Amniotic epithelial cell (primary cell): ENCODE data around the gene PAX5.

Source experiments
- DNase-seq: peaks from one replicate; pipeline ENCODE4 v3.0.0-alpha.2; 2010; ENCODE audit warnings: low read depth

PAX5 gene

DNA sequence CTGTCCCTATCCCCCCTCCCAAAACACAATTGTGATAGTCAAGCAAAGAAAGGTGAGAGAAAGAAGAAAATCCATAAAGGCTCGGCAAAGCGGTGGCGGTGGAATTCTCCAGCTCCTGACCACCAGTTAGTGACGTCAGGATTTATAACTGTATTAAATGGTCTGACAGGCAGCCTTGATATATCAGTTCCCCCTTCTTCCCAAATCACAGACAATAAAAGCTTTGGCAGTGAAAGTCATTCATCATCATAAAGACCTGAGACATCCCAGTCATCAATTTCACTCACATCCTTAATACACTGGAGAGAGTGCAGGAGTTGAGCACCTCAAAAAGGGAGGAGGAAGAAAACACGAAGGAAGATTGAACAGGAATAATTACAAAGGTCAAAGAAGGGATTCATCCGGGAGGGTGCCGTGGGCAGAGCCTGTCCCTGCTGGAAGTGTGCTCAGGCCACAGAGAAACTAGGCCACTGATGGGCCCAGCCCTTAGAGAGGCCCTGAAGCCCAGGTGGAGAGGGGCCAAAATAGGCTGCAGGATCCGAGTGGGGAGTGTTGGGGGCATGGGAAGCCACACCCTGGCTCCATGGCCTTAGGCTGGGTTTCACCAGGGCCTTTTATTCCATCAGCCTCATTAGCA lies 131.9 kb downstream of the PAX5 start:
- no peak for DNase-seq

DNA sequence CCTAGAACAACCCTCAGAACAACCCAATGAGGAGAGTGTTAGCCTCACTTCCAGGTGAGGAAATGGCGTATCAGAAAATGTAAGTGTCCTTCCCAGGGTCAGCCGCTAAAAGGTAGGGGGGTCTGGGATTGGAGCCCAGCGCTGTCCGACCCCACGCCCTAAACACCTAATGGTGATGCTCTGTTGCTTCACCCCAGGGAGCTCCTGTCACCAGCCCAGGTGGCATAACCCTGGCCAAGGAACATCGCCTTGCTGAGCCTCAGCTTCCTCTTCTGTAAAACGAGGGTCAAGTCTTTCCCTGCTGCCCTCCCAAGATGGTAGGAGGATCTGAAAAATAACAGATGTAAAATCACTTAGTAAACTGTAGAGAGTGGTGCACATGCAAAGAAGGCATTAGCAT lies 132.5 kb downstream of the PAX5 start:
- no peak for DNase-seq

DNA sequence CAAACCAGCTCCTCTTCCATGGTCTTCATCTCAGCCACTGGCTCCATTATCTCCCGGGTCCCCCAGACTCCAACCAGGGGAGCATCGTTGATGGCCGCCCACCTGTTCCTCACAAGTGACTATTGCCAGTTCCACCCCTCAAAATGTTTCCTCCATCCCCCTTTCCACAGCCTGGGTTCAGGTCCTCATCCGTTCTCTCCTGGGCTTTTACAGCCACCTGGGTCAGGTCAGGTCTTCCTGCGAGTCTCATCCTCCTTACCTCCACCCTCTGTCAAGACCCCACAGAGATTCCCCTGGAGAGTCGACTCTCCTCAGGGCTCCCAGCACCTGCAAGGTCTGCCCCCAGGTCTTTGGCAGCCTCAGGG lies 133.2 kb downstream of the PAX5 start:
- no peak for DNase-seq

DNA sequence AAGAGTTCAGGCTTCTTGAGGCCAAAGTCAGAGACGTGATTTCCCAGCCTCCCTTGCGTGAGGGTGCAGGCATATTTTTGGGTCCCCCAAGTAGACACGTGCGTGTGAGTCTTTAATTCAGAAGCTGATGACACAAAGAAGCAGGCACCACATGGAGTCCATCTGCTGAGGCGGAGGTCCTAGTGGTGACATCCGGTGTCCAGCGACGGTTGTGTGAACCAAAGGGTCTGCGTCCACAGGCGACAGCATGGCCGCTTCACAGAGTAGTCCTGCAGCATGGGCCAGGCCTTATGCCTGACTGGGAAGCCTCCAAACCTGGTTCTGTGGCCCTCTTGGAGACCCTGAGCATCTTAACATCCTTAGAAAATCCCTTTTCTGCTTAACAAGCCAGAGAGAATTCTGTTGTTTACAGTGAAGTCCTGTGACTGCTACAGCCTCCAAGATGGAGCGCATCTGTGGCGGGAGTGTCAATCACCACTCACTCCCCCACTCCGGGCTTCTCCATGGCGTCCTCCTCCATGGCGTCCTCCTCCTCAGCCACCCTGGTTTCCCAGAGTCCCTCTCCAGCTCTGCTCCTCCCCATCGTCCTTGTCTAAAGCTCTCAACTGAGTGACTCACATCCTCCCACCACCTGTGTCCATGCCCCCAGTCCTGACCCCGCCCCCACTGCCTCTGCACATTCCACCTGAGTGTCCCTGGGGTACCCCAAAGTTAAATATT lies 133.8 kb downstream of the PAX5 start:
- no peak for DNase-seq

DNA sequence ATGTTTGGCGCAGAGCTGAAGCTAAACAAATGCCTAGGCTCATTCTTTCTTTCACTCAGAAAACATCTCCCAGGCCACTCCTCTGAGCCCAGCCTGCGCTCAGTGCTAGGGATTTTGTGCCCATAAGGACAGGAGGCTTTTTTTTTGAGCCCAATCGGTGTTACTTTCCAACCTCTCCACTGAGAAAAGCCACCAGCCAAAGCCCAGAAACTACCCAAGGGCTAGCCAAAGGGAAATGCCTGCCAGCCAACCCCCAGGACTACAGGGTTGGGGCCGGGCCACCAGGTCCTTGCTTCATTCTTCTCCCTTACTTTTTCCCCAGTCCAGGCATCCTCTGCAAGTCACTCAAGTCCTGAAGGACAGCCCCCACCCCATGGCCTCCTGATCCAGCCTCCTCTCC lies 134.7 kb downstream of the PAX5 start:
- DNase-seq = no peak

DNA sequence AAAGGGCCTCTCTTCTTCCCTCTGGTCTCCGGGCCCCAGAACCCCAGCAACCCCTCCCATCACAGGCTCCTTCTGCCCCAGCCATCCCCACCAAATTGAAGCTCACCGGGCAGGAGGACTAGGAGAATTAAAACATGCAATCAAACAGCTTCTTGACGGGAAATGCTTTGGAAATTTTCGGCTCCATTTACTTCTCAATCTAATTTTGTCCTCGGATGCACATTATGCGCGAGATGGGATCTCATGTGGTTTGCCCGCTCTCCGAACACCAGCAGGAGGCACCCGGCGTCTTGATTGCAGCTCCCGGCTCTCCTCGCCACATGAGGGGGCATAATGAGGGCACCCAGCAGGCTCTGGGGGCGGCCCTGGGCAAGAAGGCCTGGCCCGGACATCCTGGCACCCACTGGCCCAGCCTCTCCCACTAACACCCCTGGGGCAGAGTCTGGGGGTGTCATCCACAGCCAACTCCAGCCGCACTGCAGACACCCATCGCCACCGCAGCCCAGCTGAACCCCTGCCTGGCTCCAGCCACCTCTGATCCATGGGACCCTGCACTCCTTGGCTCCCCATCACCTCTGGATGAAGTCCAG lies 135.5 kb downstream of the PAX5 start:
- DNase-seq = no peak

DNA sequence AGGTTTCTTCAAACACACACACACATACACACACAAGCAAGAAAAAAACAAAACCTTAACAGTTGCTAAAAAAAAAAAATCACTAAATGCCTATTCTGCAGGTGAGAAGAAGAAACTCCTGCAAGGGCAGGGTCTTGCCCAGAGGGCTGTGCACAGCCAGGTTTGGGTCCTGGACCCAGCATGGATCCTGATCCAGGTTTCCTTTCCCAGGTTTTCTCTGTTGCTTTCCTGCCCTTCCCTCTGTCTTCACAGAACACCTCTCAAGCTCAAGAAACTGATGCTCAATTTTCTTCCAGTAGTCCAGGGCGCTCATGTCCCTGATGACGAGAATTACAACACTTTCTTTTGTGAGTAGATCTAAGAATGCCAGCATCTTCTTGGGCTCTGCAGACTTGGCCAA lies 136.6 kb downstream of the PAX5 start:
- no peak for DNase-seq

DNA sequence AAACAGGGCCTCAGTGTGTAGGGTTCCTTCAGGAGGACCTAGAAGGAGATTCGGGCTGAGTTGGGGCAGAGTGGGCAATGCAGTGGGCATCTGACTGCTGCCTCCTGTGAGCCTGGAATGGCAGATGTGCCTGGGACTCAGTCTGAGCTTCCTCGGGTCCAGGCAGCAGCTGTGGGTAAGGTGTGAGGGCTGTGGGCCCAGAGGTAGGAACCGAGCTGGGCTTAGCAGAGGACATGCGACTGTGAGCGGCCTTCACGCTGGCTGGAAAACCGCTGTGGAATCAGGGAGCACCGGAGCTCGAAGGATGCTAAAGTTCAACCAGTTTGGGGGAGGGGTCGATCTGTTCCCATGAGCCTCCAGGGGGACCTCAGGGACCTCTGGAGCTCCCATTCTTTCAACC lies 137.0 kb downstream of the PAX5 start:
- DNase-seq = no peak

DNA sequence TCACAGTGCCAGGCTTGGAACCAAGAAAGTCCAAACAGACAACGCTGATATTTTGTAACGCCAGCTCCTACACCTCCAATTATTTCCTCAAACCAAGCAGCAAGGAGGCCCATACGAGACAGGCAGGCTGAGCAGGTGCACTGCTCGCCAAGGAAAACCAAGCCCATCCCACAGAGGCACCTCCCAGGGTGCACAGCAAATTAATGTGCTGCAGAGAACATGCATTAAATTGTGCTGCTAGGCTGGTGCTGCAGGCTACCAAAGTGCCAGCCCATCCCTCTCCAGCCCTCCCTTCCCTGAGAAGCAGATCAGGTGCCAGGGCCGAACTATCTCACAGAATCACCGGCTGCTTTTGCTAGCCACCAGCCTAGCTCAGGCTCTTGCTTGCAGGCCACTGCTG lies 137.8 kb downstream of the PAX5 start:
- no peak for DNase-seq

DNA sequence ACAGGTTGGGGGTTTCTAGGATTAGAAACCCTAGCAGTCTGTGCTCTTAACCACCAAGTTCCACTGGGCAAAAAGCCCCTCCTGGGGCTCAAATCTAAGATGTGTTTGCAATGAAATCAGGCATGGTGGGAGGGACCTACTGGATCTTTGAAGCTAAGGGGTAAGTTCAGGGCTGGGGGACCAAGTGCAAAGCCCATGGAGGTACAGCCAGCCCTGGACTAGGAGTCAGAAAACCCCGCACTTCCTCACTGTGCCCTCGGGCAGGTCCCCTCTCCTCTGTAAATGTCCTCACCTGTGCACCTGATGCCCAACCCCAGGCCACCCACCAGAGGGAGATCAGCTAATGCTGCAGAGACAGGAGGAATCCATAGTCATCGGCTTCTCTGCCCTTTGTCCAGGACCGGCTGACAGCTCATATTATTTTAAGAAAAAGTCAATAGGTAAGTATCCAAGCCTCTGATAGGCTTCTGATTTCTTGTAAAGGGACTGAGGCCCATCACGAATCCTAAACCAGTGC lies 138.3 kb downstream of the PAX5 start:
- DNase-seq = no peak

DNA sequence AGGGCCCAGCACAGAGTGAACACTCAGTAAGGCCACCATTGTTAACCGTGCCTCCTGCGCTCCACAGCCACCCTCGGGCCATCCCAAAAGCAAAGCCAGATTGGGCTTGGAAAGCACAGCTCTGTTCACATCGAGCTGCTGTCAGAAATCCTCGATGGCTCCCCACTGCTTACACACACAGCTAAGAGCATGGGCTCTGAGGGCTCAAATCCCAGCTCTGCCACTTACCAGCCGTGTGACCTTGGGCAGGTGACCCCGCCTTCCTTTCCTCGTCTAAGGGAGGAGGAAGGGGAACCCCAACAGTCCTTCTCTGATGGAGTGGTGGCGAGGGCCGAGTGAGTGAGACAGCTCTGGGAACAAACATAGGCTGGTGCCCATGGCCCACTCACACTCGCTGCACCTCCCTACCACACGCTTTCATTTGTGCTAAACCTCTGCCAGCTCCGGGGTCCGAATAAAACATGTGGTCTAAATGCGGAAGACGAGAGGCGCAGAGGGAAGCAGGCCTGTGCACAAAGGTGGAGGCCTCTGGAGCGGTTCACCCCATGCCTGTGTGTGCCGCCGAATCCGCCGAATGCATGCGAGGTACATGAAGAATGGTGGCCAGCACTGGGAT lies 139.3 kb downstream of the PAX5 start:
- no peak for DNase-seq

DNA sequence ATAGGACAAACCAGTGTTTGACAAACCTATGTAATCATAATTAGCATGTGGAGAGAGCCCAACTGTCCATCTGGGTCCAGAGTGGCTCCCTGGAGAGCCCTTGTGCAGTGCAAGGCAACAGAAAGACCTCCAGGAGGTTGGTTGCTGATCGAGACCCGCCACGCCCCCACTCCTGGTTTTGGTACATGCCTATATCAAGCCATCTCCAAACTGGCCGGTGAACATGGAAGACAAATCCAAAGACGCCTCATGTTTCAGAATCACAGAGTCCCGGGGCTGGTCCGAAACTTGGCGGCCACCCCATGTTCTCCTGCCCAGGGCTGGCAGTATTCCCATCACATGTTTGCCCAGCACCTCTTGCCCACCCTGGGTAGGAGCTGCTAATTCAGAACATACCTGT lies 140.2 kb downstream of the PAX5 start:
- DNase-seq = no peak

DNA sequence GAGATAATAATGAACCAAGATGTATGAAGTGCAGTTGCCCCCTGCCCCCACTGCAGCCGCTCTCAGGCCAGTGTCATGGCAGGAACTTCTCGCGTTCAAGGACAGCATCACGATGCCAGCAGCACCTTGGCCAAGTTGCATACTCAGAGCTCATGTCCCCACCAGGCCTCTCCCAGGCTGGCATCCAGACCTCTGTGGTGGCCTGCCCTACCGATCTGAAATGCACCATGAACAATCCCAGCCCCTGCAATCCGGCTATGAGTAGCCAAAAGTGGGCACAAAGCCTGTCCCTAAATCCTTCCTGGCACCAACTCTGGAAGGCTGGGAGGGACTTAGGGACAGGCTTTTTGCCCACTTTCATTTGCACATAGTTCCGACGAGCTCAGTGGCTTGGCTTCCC lies 140.9 kb downstream of the PAX5 start:
- DNase-seq = no peak

DNA sequence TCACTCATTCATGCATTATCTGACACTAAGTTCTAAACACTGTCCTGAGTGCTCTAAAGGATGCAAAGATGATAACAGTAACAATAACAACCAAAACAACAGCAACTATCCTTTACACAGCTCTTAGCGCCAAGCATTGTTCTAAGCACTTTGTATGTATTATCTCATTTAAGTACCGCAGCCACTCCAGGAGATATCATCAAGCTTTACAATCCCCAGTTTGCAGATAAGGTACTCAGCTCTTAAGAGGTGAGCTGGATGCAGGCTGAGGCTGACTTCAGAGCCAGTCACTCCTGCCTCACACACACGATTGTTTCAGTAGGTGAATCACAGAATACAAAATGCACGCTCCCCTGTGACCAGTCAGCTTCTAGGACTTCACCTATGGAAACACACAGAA lies 141.8 kb downstream of the PAX5 start:
- no peak for DNase-seq

DNA sequence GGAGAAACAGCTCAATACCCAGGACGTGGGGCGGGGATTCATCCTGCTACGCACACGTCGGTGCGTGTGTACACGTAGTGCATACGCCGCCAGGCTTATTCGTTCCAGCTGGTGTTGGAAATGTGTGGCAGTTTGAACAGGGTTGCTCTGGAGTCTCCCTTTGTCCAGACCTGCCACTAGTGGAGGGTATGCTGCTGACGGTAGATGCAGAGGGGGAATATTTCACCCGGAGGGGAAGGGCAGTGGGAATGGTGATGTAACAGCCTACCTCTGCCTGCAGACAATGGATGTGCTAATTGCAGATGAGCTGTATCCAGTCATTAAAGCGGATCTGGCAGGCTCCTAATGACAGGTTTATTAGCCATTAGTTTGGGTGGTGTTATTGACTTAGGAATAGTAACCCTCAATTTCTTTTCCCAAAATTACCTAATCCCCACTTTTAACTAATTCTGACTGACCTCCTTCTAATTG lies 142.7 kb downstream of the PAX5 start:
- DNase-seq = no peak

DNA sequence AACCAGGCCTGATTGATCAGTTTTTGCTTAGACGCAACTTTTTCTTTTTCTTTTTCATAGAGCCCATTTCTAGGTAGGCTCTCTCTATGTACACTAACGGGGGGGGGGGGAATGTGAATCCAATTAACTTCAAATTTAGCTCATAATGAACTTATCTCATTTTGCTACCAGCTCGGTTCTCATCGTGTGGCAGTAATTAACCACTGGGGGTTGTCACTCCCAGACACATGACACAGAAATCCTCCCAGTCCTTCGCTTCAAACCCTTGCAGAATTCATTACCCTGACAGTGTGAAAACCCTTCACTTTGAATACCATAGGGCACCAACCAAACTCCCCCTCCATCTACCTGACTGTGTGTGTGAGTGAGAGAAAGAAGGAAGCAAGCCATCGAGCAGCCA lies 144.2 kb downstream of the PAX5 start:
- DNase-seq = no peak

DNA sequence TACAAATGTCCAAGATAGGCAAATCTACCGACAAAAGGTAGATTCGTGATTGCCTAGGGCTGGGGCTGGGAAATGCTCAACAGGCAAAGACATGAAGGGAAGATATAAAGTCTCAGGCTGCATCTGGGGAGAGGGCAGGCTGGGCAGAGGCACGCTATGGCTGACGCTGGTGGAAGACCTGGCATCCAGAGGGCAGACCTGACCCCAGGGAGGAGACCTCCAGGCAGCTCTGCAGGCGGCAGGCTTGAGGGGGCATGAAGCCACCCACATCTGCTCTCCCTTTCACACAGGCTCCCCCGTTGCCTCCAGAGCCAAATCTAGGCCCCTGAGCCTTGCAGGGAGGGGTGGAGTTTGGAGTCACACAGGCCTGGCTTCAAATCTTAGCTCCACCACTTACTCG lies 145.5 kb downstream of the PAX5 start:
- DNase-seq = no peak

DNA sequence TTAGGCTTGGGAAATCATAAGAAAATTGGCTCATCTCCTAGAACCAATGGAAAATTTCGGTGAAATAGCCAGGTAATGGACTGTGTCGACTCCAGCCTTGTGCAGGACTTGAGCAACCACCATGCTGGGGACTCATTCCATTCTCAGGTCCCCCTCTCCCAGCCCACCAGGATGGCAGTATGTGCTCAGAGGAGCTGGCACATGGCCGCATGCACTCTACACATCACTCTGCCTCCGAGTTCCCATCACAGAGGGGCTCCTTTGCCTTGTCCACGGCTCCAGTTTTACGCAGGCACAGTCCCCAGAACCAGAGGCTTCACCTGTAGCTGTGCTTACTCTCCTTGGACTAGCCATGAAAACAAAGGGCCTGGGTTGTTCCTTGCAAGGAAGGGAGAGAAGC lies 149.3 kb downstream of the PAX5 start:
- no peak for DNase-seq

DNA sequence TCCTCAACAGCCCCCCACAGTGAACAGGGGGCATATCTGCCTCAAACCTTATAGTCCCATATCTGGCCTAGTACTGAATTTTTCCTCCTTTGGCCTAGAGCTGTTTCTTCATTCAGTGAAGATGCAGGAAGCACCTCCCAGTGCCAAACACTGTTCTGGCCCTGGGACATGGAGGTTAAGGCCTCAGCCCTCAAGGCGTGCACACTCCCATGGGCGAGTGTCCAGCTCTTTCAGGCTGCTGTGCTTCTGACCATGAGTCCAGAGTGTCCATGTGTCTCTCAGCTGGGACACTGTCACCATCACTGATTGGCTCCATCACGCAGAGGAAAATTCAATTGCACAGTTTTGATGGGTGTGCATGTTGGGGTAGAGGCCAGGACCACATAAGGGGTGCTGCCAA lies 151.5 kb downstream of the PAX5 start:
- DNase-seq = no peak

DNA sequence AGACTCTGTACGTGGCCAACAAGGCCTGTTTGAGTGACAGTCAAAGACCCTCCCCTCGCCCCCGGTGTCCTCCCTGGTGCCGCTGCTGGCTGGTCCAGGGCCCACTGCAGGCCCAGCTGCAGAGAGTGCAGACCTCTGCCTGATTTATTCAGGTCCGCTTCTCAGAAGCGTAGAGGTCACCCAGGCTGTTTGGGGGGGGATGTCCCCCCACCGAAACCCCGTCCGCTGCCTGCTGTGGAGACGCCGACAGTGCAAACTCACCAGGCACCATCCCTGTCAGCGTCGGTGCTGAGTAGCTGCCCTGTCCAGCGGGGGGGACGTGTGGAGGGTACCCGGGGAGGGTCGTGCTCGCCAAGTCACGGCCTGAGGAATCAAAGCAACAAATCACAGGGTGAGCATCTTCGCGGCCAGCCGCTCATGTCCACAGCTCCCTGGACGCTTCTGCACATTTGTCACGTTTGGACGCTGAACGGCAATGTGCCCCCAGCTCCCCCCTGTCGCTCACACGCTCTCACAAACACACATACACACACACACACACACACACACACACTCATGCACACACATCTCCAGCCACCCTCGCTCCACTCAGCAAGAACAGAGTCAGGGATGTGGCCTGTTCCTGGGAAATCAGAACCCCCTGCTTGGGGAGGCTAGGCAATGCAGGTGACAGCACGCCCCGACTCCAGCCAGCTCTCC lies 152.2 kb downstream of the PAX5 start:
- DNase-seq = no peak

DNA sequence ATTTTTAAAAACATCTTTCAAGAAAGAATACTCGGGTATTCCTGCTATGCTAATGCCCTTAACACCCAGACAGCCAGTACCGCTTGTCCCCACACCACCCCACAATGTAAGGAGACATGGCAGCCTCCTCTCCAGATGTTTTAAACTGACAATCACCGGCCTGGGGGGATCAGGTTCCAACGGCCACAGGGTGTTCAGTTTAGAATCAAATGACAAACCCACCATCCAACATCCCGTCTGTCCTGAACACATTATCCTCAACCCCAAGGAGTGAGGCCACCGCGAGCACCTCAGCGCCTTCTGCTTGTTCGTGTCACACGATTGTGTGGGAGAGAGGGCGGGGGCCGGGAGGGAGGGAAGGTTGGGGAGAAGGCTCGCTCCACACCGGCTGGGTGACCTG lies 152.8 kb downstream of the PAX5 start:
- DNase-seq = no peak

DNA sequence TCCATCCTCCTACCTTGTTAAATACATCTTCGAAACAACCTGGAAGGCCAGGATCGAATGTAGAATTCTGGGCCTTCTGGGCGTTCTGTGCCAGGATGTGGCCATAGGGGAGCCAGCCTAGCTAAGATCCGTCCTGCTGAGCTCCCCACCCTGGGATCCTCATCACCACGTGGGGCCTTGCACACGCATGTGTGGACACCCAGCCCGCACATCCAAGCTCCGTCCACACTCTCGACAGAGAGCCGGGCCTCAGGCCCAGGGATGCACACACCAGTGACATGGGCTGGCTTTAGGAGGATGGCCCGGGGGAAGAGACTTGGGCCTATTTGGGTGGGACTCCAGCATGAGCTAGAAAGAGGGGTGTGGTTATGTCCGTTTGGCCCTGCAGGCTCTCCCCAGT lies 154.0 kb downstream of the PAX5 start:
- no peak for DNase-seq
